HG02973 (cell line): ENCODE results near the gene ACOXL.
A peak's percentile ranks its signal among the peaks of the same experiment; 100 is the strongest.

Experiments
- ATAC-seq: cut with Tn5 transposase; IDR thresholded peaks from one replicate; pipeline ENCODE4 v1.9.1; 2021; ENCODE audit warnings: moderate library complexity; ENCODE audit not compliant: unreplicated experiment

The ACOXL gene

DNA sequence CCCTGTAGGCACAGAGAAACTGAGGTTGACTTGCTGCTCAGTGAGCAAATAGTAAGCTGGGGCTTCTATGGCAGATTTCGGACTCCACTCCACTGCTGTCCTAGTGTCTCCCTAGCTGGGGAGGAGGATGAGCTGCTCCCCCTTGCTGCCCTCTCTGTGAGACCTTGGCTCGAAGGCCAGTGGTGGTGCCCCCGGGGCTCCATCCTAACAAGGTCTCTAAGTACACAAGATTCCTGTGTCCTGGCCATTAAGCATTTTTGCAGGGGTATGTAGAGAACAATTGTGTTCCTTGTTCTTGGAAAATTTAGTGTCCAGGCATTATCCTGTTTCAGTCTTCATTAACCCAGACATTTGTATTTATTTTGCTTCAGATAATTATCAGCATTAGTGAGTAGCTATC, 367.0 kb downstream of the ACOXL start:
- no peak for ATAC-seq

DNA sequence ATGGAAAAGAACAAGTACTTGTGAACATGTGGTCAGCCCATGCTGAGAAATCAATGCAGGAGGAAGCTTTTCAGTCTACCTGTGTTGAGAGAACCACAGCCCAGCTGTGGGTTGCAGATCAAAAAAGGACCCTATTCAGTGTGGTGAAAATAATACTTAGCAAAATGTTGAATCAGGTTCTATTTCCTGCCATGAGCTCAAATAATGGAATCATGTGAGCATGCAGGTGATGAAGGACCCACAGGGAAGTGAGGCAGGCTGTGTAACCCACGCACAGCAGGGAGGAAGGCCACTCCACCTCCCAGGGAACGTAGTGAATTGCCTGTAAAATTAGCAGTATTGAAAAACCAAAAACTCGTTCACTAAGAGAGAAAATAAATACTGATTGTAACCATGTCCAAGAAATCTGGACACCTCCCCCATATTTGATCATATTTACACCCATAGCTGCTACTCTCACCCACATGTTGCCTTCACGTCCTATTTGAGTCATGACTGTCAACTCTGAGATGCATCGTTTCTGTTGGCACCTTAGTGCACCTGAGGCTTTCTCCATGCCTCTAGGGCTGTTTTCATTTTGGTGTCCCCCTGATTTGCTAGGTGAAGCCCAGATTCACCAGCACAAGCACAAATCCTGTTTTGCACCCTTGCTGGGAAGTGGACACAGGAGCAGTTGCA, 367.9 kb downstream of the ACOXL start:
- ATAC-seq = peak; percentile 13

DNA sequence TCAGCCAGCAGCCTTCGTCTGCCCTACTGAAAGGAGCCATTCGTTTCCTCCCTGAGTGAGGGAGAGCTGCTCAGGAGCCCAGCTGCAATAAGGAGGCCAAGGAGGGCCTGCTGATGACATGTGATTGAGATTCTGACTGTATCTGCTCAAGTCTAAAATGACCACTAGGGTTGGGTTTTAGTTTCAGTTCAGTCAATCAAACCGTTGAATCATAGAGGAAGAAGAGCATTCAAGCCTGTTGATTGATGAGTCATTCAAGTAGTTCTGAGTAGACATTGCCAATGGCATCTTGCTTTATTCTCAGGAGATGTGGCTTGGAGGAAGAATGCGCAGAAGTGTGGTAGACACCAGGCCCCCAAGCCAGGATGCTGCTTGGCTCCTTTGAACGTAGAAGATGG, 368.4 kb downstream of the ACOXL start:
- ATAC-seq = peak; percentile 71

- ATAC-seq = no peak
These were observed 369.2 kb downstream of the ACOXL start for GRCh38 chr2:111101592-111101991.

GRCh38 chr2:111102216-111102615, 369.8 kb downstream of the ACOXL start:
- ATAC-seq = no peak

DNA sequence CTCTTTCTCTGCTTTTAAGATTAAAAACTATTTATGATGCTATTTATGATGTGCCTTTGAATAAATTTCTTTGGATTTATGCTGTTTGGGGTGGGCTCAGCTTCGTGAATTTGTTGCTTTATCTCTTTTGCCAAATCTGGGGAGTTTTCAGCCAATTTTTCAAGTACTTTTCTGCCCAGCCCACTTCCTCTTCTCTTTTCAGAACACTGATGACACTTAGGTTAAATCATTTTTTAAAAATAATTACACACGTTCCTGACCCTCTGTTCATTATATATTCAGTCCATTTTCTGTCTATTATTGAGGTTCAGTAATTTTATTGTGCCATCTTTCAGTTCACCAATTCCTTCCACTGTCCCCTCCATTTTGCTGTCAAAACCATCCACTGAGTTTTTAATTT, 373.6 kb downstream of the ACOXL start:
- no peak for ATAC-seq

DNA sequence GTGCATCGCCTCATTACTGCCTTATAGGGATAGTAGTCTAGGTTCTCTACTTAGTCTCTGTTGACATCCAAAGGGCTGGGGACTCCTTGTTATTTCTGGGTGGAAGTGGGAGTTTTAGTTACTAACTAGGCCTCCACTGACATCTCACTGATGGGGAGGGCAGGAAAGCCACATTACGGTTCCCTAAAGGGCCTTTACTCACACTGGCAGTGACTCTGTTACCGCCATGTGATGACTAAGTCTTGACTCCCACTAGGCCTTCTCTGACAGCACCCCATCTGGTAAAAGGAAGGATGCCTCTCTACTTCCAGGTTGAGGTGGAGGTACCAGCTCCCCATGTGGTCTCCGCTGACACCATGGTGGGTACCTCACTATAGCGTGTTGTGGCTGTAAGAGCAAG, 374.3 kb downstream of the ACOXL start:
- ATAC-seq = no peak

DNA sequence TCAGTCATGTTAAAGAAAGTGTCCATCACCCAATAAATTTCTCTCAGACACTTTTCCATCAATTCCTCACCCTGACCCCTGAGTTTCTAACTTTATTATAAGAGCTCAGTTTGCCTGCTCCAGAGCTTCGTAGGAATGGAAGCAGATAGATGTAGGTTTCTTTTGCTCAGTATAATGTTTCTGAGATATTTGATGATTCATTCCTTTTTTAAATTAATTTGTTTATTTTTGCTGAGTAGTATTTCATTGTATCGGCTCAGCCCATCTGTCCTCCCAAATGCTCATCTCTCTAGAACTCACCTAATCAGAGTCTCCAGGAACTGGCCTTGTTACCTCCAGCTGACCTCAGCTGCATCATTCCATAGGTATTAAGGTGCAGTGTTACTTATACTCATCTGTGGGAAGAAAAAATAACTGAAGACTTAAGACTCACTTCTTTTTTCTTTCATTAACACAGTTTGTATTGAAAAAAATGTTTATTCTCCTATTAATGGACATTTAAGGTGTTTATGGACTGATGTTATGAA, 376.4 kb downstream of the ACOXL start:
- no peak for ATAC-seq

GRCh38 chr2:111111101-111111755, 378.9 kb downstream of the ACOXL start:
- ATAC-seq = no peak

- no peak for ATAC-seq
These were observed 381.5 kb downstream of the ACOXL start for GRCh38 chr2:111113838-111114237.

GRCh38 chr2:111116011-111116746, 383.8 kb downstream of the ACOXL start:
- no peak for ATAC-seq

DNA sequence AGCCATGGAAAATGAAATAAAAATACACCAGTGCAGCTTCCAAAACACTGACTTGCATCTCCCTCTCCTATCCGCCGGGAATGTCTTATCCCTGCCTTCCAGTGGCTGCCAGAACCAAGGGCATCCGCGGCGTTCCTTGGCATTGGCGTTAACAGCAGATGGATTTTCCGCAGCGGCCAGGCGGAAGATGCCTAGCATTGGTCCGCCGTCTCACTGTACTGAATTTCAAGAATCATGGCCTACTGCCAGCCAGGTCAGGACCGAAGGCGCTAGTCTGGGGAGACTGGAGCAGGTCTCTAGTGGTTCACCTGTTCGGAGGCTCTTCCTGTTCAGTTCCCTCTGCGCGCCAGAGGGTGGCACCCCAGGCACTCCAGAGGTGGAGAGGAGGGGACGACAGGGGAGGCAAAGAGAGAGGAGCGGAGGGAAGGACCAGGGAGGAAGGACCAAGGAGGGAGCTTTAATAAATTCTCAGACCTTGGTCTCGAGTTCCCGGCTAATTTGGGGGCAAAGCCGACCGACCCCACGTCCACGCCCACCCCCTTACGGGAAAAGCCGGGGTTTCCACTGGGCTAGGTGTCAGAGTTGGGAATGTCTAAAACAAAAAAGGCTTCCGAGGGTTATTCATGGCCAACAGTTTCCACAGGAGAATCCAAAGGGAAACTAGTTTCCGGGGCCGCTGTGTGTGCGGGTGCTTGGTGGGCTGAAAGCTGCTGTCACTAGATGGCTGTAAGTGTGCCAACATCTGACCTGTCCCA, 384.6 kb downstream of the ACOXL start:
- no peak for ATAC-seq

GRCh38 chr2:111117598-111118480, 385.5 kb downstream of the ACOXL start:
- no peak for ATAC-seq

- ATAC-seq = no peak
These were observed 386.2 kb downstream of the ACOXL start for GRCh38 chr2:111118481-111118980.

DNA sequence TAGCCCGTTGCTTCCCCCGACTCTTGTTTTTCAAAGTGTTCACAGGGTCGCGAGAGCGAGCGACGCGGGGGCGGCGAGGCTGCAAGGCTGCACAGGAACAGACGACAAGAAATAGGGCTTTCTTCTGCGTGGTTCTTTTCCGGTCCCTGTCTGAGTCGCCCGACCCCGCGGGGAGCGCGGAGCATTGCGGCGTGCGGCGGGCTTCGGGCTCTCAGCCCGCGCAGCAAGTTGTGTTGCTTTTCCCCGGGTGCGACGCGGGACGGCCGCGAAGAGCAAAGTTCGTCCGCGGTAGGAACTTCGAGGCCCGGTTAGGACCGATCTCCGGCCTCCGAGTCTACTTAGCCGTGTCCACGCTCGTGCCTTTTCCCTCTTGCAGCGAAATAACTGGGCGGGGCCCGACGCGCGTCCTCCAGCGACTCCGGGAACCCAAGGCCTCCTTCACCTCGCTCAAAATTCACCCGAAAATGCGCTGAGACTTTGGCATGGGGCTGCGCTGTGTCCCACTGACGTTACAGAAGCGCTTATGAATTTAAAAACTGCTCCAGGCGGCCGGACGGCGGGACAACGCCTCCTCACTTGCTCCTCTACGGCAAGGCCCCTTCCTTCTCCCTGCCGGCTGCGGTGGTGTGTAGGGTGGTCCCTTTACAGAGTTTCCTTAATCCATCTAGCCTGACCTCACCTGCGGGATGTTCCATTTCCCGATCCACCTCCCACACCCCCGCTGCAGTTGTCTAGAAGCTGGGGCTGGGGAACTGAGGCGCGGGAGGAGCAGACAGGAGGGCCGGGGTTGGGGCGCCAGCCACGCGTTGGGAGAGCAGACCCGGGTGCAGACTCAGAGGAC, 386.8 kb downstream of the ACOXL start:
- ATAC-seq = no peak

- ATAC-seq = no peak
These were observed 387.5 kb downstream of the ACOXL start for GRCh38 chr2:111119822-111120252.

DNA sequence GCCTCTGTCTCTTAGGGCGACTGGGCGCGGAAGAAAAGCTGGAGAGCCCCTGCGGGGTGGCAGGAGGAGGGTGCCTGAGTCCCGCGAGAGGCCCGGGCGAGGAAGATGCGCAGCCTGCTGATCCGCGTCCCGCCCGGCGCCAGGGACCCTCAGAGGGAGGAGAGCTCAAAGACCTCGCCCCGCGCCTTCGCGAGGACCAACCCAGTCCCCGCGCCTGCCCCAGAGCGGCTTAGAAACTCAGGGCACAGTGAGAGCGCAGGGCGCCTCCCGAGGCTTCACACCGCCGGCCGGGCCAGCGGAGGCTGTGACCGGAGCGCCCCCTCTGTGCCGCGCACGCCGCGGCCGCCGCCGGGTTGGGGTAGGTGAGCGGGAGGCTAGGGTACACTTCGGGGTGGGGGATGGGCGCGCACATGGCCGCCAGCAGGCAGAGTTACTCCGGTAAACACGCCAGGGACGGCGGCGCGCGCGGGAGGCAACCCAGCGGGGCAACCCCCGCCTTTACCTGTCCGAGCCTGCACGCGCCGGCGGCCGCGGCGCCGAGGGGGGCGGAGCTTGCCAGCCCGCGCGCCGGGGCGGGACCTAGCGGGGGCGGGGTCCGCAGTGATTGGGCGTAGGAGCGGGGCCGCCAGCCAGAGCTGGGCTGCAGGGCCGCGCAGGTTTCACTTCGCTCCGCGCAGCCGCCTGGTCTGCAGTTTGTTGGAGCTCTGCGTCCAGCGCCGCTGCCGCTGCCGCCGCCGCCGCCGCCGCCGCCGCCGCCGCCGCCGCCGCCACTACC, 388.1 kb downstream of the ACOXL start, which contains the start of gene BCL2L11:
Gene BCL2L11 (plus strand): TSS at position 662 of the 775 bp plus-strand sequence. CDS start 2,832 bp downstream, outside the sequence.
- ATAC-seq = peak; percentile 45
